GM19238 (cell line): ENCODE measurements around the gene CEP350.
"Not testable (repeated sequence)": the region's sequence is repeated elsewhere in the genome, so short reads cannot be mapped to it uniquely, and the experiment has no call there.

Experiments
- DNase-seq: peaks from one replicate; pipeline ENCODE4 v3.0.0; 2011; ENCODE audit warnings: low spot score; ENCODE audit not compliant: insufficient read length

CEP350 gene

DNA sequence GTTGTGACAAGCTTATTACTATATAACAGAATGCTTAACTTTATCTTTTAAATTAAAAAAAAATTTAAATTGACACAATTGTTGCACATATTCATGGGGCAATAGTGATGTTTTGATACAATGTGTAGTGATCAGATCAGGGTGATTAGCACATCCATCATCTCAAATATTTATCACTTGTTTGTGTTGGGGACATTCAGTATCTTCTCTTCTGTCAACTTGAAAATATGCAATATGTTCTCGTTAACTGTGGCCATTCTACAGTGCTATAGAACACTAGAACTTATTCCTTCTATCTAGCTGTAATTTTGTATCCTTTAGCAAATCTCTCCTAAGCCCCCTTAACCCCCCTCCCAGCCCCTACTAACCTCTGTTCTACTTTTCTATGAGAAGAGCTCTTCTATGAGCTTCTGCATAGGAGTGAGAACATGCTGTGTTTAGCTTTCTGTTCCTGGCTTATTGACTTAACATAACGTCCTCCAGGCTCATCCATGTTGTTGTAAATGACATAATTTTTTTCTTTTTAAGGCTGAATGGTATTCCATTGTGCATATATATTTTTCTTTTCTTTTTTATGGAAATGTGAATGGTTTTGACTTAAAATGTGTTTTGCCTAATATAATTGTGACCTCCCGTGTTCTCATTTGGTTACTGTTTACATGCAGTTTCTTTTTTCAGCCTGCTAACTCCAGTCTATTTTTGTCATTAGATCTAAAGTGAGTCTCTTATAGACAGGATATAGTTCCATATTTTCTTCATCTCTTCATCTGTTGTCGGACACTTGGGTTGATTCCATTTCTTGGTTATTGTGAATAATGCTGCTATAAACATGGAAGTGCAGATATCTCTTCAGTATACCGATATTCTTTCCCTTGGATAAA lies 23.8 kb downstream of the CEP350 start:
- no peak for DNase-seq

DNA sequence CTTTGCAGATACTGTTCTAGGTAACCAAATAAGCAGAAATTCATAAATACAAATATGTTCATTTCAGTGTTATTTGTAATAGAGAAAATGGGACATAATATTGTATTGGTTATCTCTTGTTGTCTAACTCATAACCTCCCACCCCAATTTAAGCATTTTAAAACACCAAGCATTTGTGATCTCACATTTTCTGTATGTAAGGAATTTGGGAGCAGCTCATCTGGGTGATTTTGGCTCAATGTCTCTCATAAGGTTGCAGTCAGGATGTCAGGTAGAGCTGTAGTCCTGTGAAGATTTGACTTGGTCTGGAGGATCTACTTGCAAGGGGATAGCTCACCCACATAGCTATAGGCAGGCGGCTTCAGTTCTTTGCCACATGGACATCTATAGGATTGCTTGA lies 29.5 kb downstream of the CEP350 start:
- DNase-seq = no peak

DNA sequence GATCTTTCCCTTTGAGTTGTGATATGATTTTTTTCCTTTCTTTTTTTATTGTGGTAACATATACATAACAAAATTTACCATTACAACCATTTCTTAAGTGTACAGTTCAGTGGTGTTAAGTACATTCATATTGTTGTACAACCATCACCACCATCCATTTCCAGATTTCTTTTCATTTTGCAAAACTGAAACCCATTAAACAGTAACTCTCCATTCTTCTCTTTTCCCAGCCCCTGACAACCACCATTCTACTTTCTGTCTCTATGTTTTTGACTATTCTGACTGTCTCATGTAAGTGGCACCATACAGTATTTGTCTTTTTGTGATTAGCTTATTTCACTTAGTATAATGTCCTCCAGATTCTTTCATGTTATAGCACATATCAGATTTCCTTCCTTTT lies 30.3 kb downstream of the CEP350 start:
- DNase-seq = no peak

DNA sequence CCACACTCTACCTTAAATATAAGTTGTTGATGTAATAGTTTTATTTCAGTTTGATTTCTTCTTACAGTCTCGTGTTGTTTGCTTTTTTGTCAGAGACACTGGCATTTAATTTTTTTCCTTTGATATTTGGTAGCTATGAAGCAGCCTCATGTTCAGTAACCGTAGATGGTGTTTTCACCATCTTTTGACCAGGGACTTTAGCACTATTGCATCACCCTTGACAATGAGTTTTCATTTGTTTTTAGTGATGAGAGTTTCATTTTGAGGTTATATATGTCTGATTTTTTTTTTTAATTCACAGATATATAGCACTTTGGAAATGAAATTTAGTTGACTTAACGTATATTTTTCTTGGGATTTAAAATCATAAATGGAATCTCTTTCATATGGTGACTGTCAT lies 36.2 kb downstream of the CEP350 start:
- no peak for DNase-seq

DNA sequence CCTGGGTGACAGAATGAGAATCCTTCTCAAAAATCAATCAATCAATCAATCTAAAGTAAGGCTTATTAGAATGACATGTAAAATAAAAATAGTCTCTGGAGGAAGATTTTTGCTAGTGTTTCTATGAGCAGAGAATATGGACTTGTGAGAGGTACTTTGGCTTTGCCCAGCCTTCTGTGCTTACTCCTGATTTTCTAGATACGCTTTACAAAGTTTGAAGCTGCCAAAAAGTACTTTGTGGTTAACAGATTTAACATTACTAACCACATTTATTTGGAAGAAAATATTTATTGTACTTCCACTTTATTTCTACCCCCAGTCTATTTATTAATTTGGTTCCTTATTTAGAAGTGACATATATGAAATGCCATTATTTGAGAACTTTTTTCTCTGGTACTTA lies 41.0 kb downstream of the CEP350 start:
- DNase-seq = no peak

DNA sequence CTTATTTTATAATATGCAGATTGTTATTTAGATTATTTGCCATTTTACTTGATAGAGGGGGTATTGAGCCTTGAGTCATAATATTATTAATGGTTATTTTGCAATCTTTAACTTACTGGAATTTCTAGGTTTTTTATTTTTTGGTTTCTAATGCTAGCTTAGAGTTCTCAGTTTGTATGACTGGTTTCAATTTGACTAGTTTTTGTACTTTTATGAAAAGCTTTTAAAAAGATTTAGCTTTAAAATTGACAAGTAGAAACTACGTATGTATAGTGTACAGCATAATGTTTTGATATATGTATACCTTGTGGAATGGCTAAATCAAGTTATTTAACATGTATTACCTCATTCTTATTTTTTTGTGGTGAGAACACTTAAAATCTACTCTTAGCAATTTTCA lies 41.5 kb downstream of the CEP350 start:
- DNase-seq = no peak

DNA sequence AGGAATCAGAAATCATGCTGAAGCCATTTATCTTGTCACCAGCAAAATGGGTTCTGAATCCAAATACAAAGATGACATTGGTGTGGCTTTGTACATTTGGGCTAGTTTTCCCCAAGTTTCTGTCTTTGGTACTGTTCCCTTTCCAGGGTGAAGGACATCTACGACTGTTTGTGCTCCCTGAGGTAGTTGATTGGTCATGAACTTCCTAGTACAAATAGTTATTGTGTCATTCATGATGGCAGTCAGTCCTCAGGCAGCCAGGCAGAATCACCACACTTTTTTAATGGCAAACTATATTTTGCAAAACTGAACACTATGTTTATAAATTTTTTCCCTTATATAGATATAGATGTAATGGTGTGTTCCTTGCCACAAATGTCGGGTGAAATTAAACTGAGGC lies 46.0 kb downstream of the CEP350 start:
- DNase-seq = no peak

DNA sequence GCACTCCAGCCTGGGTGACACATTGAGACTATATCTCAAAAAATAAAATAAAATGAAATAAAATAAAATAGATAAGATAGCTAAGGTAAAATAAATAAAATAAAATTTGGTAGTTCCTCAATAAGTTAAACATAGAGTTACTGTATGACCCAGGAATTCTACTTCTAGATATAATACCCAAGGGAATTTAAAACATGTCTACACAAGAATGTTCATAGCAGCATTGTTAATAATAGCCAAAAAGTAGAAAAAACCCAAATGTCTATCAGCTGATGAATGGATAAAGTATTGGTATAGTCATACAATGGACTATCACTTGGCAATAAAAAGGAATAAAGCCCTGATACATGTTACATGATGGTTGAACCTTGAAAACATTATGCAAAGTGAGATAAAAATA lies 47.8 kb downstream of the CEP350 start:
- DNase-seq = no peak

DNA sequence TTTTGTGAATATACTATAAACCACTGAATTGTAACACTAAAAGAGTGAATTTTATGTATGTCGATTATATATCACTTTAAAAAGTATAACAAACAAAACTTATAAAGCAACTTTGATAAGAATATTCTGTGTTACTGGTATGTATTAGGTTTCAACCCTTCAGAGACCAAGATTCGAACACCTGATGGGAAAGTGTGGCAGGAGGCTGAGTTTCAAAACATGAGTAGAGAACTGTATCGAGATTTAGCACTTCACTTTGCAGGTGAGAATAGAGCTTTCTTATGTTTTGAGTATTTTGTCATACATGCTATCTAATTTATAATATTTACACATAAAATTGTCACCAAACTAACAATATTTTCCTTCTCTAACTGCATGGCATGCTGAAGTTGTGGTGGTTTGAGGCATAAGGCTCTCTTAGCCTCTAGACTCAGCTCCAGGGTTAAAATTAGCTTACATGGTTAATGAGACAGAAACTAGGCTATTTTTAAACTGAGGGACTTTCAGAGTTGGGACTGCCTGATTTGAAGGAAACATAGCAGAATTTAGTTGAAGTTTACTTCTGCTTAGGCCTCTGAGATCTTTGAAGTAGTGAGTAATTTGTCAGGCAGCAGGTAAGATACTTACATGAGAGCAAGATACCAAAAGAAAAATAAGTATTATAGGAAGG lies 48.6 kb downstream of the CEP350 start:
- DNase-seq = no peak

DNA sequence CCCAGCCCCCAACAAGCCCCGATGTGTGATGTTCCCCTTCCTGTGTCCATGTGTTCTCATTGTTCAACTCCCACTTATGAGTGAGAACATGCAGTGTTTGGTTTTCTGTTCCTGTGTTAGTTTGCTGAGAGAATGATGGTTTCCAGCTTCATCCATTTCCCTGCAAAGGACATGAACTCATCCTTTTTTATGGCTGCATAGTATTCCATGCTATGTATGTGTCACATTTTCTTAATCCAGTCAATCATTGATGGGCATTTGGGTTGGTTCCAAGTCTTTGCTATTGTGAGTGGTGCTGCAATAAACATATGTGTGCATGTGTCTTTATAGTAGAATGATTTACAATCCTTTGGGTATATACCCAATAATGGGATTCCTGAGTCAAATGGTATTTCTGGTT lies 52.2 kb downstream of the CEP350 start:
- not testable (repeated sequence) for DNase-seq

DNA sequence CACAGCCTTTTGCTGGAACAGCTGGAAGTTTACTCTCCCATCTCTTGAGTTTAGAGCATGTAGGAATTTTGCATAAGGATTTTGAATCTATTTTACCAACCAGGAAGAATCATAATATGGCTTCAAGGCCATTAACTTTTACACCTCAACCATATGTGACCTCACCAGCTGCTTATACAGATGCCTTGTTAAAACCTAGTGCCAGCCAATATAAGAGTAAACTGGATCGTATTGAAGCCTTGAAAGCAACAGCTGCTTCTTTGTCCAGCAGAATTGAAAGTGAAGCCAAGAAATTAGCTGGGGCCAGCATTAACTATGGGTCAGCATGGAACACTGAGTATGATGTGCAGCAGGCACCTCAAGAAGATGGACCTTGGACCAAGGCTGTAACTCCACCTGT lies 65.4 kb downstream of the CEP350 start:
- no peak for DNase-seq

DNA sequence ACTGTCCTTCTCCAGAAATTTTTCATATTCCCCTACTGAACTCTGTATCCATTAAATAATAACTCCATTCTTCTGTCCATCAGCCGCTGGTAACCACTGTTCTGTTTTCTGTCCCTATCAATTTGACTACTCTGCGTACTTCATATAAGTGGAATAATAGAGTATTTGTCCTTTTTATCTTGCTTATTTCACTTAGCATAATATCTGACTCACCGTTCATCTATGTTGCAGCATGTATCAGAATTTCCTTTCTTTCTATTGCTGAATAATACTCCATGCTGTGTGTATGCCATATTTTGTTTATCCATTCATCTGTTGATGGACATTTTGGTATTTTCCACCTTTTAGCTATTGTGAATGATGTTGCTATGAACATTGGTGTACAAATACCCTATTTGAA lies 71.9 kb downstream of the CEP350 start:
- DNase-seq = no peak

DNA sequence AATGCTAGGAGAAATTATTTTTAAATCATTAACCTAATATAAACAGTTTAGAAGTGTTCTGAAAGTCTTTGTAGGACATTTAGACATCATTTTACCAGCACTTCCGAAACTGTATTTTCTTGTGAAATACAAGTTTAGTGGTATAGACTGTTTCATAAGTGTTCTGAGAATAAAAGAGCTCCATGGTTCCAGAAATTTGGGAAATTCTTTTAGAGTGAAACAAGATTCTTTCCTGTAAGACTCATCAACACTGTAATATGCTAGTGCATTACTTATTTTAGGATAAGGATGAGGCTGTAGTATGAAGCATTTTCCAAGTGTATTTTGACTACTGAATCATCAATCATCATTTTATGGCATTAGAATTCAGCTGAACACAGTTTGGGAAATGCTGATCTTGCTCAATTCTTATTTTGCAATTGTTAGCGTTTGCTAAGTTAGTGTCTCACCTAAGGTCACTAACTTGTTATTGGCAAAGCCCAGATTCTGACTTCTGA lies 73.4 kb downstream of the CEP350 start:
- no peak for DNase-seq

DNA sequence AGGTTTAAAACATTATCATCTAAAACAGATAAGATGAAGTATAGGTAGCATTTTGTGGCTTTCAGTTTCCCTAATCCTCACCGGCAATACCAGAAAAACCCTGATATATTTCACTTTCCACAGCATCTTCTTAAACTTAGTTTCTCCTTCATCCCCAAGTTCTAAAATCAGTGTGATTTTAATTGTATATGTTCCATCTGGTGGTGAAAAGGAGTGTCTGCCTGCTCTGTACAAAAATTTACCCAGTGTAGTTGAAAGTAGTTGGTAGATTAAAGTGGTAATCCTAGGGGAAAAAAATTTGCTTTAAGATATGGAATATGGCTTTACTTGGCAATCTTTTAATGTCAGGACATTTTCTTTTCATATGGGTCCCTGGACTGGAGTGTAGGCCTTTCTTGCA lies 74.3 kb downstream of the CEP350 start:
- DNase-seq = no peak

DNA sequence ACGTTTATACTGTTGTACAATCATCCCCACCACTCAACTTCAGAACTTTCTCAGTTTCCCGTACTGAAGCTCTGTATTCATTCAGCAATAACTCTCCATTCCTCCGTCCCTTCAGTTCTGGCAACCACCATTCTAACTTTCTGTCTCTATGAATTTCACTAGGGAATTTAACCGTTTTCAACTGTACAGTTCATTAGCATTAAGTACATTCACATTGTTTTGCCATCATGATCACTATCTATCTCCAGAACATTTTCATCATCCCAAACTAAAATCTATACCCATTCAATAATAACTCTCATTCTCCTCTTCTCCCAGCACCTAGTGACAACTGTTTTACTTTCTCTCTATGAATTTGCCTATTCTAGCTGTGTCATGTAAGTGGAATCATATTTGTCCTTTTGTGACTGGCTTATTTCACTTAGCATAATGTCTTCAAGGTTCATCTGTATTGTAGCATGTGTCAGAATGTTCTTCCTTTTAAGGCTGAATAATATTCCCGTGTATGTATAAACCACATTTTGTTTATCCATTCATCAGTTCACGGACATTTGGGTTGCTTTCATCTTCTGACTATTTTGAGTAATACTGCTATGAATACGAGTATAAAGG lies 75.0 kb downstream of the CEP350 start:
- no peak for DNase-seq

DNA sequence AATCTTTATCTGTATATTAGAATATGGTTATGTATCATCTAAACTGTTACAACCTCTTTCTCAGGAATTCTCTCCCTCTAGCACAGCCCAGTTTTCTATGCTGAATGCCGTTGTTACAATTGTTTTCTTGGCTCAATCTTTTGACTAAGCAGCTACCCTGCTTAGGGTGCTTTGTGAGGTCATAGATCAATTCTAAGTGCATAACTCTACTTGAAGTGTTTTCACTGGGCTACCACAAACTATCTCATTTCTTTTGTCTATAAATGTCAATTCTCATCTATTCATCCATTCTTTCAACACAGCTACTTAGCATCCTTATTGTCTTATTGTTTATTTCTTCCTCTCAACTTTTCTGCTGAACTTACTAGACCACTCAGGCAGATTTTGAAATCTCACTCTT lies 77.1 kb downstream of the CEP350 start:
- no peak for DNase-seq

DNA sequence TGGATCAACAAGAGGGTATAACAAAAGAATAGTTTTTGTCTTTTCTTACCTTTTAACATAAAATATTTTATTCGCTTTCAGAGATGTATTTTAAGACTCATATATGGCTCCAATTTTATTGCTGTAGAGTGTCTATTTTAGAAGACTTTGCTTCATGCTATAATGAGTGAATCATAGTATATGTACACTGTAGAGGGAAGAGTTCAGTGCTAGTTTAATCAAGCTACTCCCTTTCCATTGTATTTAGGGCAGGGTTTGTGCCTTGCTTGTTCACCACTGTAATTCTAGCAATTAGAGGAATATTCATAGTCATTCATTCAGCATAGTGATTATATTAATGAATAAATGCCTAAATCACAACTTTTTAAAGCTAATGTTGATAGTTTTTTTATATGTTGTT lies 78.8 kb downstream of the CEP350 start:
- no peak for DNase-seq

DNA sequence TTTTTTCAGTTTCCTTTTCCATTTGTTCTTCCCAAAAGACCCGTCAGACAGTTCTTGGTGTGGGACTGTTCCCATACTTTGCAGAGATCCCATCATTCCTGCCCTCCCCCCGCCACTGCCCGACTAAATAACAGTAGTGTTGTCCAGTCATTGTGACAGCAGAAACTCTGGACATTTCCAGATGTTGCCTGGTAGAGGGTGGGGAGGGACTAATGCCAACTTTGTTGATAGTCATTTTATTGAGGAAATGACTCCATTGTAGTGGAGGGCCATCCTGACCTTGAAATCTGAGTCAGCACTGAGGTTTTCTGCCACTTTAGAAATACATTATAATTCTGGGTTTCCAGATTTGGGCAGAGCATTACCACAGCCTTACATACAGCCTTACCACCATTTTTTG lies 85.4 kb downstream of the CEP350 start:
- DNase-seq = no peak

DNA sequence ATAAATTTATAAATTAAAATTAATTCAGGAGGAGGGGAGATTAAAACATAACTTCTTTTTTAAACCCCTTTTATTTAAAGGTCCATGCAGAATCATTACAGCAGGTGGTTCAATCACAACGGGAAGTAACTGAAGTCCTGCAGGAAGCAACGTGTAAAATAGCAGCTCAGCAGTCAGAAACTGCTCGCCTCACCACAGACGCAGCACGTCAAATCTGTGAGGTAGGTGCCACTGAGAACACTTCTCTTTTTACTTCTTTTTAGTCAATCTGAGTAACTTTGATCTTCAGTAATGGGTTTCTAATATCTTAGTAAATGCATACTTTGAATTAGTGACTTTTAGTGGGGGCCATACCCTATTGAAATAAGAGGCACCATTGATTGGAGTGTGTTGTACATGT lies 87.0 kb downstream of the CEP350 start:
- no peak for DNase-seq

DNA sequence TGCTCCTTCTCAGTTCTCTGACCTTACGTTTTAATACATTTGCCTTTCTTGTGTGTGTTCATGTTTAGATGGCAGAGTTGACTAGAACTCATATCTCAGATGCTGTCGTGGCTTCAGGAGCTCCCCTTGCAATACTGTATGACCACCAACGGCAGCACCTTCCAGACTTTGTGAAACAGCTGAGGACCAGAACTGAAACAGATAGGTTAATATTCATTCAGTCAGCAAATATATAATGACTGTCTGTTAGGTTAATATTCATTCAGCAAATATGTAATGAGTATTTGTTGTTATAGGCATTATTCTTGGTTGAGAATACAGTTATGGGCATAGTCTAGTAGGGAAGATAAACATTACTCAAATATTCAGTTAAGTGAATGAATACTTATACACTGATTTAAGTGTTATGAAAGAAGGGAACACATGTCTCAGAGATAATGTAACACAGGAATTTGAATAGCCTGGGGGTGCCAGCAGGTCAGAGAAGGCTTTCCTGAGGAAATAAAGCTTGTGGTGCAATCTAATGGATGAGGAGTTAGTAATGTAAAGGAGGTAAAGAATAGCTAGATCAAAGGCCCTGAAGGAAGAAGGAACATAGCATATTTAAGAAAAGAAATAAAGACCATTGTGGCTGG lies 88.5 kb downstream of the CEP350 start:
- no peak for DNase-seq

DNA sequence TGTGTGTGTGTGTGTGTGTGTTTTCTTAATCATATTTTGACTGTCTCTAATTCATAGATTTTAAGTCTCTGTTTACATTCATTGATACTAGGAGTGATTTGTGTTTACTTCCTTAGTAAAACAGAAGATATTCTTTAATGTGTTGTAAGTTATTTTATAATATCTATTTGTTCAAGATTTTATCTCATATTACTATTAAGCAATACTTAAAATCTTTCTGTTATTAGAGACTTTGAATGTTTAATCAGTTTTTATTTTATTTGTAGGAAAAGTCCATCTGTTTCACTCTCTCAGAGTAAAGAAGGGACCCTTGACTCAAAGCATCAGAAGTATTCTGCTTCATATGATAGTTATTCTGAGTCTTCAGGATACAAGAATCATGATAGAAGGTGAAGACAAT lies 89.2 kb downstream of the CEP350 start:
- no peak for DNase-seq

DNA sequence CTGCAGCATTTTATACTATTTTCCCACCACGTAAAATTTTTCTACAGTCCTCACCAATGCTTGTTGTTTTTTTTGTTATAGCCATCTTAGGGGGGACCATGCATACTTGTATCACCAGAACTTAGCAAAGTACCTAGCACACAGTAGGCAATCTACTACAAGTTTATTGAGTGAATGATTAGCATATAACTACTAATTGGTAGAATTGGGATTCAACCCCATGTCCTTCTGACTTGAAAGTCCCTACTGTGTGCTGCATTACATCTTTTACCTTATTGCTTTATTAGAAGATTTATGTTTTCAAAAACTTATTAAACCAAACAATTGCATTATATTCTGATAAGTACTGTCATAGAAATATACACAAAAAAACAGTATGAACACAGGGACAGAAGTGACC lies 92.1 kb downstream of the CEP350 start:
- DNase-seq = no peak
